OCI-LY7 (cell line): ENCODE data around the gene ZSWIM8.

ENCODE experiments used
- EZH2phosphoT487 ChIP-seq: fragments of 200-600 bp; sonication (generic); IDR thresholded peaks from 2 replicates; pipeline ENCODE4 v1.6.1; 2018; ENCODE audit warnings: low read depth, borderline replicate concordance, mild to moderate bottlenecking, mixed run types, antibody characterized with exemption, low read length, moderate library complexity, mixed read lengths
- TF ChIP-seq, protein P1 (sequence below): fragments of 200-600 bp; sonication (generic); conservative IDR thresholded peaks from 2 replicates; pipeline ENCODE4 v1.5.1; 2014; ENCODE audit warnings: mild to moderate bottlenecking, antibody characterized with exemption, low read length, moderate library complexity, mixed read lengths

DNA sequence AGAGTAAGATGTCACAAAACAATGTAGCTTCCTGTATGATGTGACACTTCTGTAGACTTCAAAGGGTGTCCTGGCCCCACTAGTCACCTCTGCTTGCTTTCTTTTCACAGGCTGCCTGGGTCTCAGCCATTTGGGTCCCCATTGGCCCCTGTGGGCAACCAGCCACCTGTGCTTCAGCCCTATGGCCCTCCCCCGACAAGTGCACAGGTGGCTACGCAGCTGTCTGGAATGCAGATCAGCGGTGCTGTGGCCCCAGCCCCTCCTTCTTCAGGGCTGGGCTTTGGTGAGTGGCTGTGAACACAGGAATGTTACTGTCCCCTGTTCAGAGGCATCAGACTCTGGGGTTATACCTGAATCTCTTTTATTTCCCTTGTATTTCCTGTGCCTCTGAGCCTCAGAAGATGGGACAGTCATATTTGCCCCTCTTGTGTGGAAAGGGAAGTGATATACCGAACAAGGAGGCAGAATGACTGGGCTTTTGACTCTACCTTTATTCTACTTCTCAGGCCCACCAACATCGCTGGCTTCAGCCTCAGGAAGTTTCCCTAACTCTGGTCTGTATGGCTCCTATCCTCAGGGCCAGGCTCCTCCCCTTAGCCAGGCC is 25.8 kb upstream of the ZSWIM8 start:
- TF ChIP-seq, protein P1, sequence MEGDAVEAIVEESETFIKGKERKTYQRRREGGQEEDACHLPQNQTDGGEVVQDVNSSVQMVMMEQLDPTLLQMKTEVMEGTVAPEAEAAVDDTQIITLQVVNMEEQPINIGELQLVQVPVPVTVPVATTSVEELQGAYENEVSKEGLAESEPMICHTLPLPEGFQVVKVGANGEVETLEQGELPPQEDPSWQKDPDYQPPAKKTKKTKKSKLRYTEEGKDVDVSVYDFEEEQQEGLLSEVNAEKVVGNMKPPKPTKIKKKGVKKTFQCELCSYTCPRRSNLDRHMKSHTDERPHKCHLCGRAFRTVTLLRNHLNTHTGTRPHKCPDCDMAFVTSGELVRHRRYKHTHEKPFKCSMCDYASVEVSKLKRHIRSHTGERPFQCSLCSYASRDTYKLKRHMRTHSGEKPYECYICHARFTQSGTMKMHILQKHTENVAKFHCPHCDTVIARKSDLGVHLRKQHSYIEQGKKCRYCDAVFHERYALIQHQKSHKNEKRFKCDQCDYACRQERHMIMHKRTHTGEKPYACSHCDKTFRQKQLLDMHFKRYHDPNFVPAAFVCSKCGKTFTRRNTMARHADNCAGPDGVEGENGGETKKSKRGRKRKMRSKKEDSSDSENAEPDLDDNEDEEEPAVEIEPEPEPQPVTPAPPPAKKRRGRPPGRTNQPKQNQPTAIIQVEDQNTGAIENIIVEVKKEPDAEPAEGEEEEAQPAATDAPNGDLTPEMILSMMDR: no peak
- no peak for TF ChIP-seq EZH2phosphoT487
